HUES48 (cell line): ENCODE data around the gene TRIM37.

Source experiments
- H3K27ac ChIP-seq: one replicate; pipeline ENCODE4 v1.7.0; 2013; ENCODE audit warnings: low read depth, low read length, inconsistent platforms
- H3K27me3 ChIP-seq: 2 replicates; pipeline ENCODE4 v1.6.1; 2013; ENCODE audit warnings: mild to moderate bottlenecking, low read length; ENCODE audit not compliant: control insufficient read depth, insufficient read depth
- H3K36me3 ChIP-seq: 2 replicates; pipeline ENCODE4 v1.6.1; 2013; ENCODE audit warnings: low read length; ENCODE audit not compliant: control insufficient read depth, insufficient read depth
- H3K4me1 ChIP-seq: 2 replicates; pipeline ENCODE4 v1.6.1; 2013; ENCODE audit warnings: mild to moderate bottlenecking, low read length; ENCODE audit not compliant: control insufficient read depth, insufficient read depth
- H3K4me3 ChIP-seq: 2 replicates; pipeline ENCODE4 v1.5.1; 2013; ENCODE audit warnings: mild to moderate bottlenecking, low read depth, low read length
- H3K9ac ChIP-seq: 2 replicates; pipeline ENCODE4 v1.6.1; 2013; ENCODE audit warnings: mild to moderate bottlenecking, low read depth, low read length, moderate library complexity
- H3K9me3 ChIP-seq: 2 replicates; pipeline ENCODE4 v1.6.1; 2013; ENCODE audit warnings: low read length; ENCODE audit not compliant: control insufficient read depth, insufficient read depth

The TRIM37 gene

GRCh38 chr17:59073972-59074371 lies 32.7 kb downstream of the TRIM37 start:
- H3K9me3 ChIP-seq: no peaks in the 10 kb centered on the region
- H3K27ac ChIP-seq: no peak overlapping the region
- peaks cover 78% of the 10 kb centered on the region for H3K36me3 ChIP-seq
- no peak overlapping the region for H3K9ac ChIP-seq
- H3K4me1 ChIP-seq: no peaks in the 10 kb centered on the region
- H3K27me3 ChIP-seq: no peaks in the 10 kb centered on the region
- H3K4me3 ChIP-seq: no peak overlapping the region

DNA sequence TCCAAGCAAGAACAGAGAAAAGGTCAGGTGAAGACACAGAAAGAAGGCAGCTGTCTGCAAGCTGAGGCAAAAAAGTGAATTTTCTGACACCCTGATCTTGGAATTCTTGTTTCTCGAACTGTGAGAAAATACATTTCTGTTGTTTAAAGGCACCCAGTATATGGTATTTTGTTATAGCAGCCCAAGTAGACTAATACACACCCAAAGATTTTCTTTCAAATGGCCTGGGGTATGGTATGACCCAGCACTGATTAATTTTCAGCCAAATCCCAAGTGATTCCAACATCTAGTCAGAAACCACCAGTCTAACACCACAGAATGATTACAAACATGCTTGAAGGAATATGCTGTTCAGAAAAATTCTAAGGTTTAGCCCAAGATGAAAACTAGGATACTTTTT lies 36.8 kb downstream of the TRIM37 start:
- H3K9me3 ChIP-seq: no peaks in the 10 kb centered on the region
- no peak overlapping the region for H3K4me3 ChIP-seq
- no peaks in the 10 kb centered on the region for H3K4me1 ChIP-seq
- no peak overlapping the region for H3K27ac ChIP-seq
- H3K27me3 ChIP-seq: no peaks in the 10 kb centered on the region
- peaks cover 86% of the 10 kb centered on the region for H3K36me3 ChIP-seq
- no peak overlapping the region for H3K9ac ChIP-seq

- H3K4me1 ChIP-seq: no peaks in the 10 kb centered on the region
- H3K4me3 ChIP-seq: no peak overlapping the region
- no peak overlapping the region for H3K9ac ChIP-seq
- H3K9me3 ChIP-seq: no peaks in the 10 kb centered on the region
- no peak overlapping the region for H3K27ac ChIP-seq
- H3K36me3 ChIP-seq: peaks cover 84% of the 10 kb centered on the region
- H3K27me3 ChIP-seq: no peaks in the 10 kb centered on the region
These were observed 38.9 kb downstream of the TRIM37 start for GRCh38 chr17:59067756-59068155.

GRCh38 chr17:59067340-59067739 lies 39.3 kb downstream of the TRIM37 start:
- H3K27ac ChIP-seq: no peak overlapping the region
- no peaks in the 10 kb centered on the region for H3K27me3 ChIP-seq
- H3K36me3 ChIP-seq: peaks cover 84% of the 10 kb centered on the region
- no peak overlapping the region for H3K9ac ChIP-seq
- no peaks in the 10 kb centered on the region for H3K4me1 ChIP-seq
- H3K9me3 ChIP-seq: no peaks in the 10 kb centered on the region
- H3K4me3 ChIP-seq: no peak overlapping the region

DNA sequence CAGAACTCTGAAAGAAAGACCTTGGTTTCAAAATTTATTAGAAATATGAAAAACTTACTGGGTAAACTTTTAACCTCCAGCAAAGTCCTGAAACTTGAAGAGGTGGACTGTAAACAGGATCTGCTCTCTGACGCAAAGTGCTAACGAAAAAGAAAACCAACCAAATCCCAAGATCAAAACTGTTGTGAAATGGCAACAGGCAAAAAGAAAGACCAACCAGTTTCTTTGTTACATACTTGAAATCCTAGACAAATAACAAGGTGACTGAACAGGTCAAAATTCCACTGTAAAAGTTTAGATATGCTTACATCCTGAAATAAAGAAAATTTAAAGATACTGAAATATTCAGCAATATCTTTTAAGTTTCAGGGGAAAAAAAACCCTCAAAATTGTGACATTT lies 44.2 kb downstream of the TRIM37 start:
- no peaks in the 10 kb centered on the region for H3K9me3 ChIP-seq
- H3K27ac ChIP-seq: no peak overlapping the region
- no peaks in the 10 kb centered on the region for H3K4me1 ChIP-seq
- no peaks in the 10 kb centered on the region for H3K27me3 ChIP-seq
- no peak overlapping the region for H3K9ac ChIP-seq
- H3K4me3 ChIP-seq: no peak overlapping the region
- peaks cover 89% of the 10 kb centered on the region for H3K36me3 ChIP-seq

DNA sequence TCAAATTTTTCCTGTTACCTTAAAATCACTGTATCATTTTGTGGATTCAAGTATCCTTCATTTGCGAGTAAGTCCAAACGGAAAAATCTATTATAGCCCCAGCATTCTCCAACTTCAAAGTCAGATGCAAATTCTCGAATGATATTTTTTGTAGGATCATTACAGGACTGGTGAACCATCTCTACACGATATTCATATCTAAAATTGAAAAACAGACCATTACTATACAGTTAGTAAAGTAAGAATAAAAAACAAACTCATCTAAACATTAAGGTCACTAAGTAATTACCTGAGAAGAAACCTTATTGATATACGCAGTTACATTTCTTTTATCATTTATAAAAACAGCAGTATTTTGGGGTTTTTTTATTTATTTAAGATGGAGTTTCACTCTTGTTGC lies 49.8 kb downstream of the TRIM37 start:
- H3K27me3 ChIP-seq: no peaks in the 10 kb centered on the region
- H3K36me3 ChIP-seq: peaks cover 87% of the 10 kb centered on the region
- no peak overlapping the region for H3K9ac ChIP-seq
- no peaks in the 10 kb centered on the region for H3K4me1 ChIP-seq
- H3K27ac ChIP-seq: no peak overlapping the region
- H3K4me3 ChIP-seq: no peak overlapping the region
- no peaks in the 10 kb centered on the region for H3K9me3 ChIP-seq

- Histone ChIP-seq H3K36me3 (peaks cover 80% of the 10 kb centered on the region), H3K9me3 (no peaks in the 10 kb centered on the region), H3K9ac (no peak overlapping the region), H3K4me1 (no peaks in the 10 kb centered on the region), H3K4me3 (no peak overlapping the region), H3K27ac (no peak overlapping the region), H3K27me3 (no peaks in the 10 kb centered on the region)
These were observed 56.9 kb downstream of the TRIM37 start for GRCh38 chr17:59049798-59050197.

GRCh38 chr17:59047616-59048015 lies 59.1 kb downstream of the TRIM37 start:
- Histone ChIP-seq H3K9ac (no peak overlapping the region), H3K4me1 (no peaks in the 10 kb centered on the region), H3K9me3 (no peaks in the 10 kb centered on the region), H3K27ac (no peak overlapping the region), H3K27me3 (no peaks in the 10 kb centered on the region), H3K4me3 (no peak overlapping the region), H3K36me3 (peaks cover 80% of the 10 kb centered on the region)

DNA sequence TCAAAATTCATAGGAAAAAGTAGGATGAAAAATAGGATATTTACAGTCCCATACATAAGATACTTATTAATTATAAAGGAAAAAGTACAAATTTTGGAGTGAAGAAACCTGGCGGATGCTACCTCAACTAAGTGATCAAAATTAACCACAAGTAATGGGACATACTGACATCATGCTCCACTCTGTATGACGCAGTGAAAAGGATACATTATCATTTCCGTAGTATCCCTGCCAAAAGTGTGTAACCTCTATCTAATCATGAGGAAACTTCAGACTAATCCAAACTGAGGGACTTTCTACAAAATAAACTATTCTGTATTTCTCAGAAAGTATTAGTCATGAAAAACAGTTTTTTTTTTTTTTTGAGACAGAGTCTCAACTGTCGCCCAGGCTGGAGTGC lies 60.5 kb downstream of the TRIM37 start:
- Histone ChIP-seq H3K36me3 (peaks cover 79% of the 10 kb centered on the region), H3K27ac (no peak overlapping the region), H3K27me3 (no peaks in the 10 kb centered on the region), H3K9me3 (no peaks in the 10 kb centered on the region), H3K4me1 (no peaks in the 10 kb centered on the region), H3K4me3 (no peak overlapping the region), H3K9ac (no peak overlapping the region)

- no peaks in the 10 kb centered on the region for H3K9me3 ChIP-seq
- H3K27me3 ChIP-seq: no peaks in the 10 kb centered on the region
- no peak overlapping the region for H3K4me3 ChIP-seq
- H3K4me1 ChIP-seq: no peaks in the 10 kb centered on the region
- H3K27ac ChIP-seq: no peak overlapping the region
- H3K9ac ChIP-seq: no peak overlapping the region
- H3K36me3 ChIP-seq: peaks cover 70% of the 10 kb centered on the region
These were observed 67.9 kb downstream of the TRIM37 start for GRCh38 chr17:59038734-59039133.

DNA sequence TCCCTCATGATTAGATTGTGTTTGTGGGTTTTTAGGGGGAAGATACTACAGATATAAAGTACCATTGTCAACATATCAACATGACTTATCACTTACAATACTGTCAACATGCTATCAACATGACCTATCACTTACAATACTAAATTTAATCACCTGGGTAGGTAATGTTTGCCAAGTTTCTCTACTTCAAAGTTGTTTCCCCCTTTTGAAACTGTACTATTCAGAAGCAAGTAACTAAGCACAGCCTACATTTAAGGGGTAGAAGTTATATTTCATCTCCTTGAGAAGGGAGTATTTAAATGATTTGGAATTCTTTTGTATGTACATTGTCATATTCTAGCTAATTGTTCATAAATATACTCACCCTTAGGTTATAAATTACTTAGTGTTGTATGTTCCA lies 68.7 kb downstream of the TRIM37 start:
- Histone ChIP-seq H3K27ac (no peak overlapping the region), H3K9me3 (no peaks in the 10 kb centered on the region), H3K9ac (no peak overlapping the region), H3K27me3 (no peaks in the 10 kb centered on the region), H3K36me3 (peaks cover 63% of the 10 kb centered on the region), H3K4me1 (no peaks in the 10 kb centered on the region), H3K4me3 (no peak overlapping the region)

DNA sequence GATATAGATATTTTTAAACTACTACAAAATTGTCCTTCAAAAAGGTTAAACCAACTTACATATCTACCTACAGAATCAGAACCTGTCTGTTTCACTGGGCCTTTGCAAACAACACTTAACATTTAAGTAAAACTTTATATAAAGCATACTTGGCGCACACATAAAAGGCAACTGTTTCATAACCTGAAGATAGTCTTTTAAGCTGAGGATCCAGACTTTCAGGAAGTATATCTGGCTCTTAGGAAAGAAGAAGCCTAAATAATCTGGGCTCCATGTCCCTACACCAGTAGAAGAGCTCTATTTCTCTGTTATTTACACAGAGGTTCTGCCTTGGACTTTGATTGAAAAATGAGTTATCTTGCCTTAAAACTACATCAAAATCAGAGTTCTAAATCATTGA lies 75.9 kb downstream of the TRIM37 start:
- no peaks in the 10 kb centered on the region for H3K4me1 ChIP-seq
- no peak overlapping the region for H3K27ac ChIP-seq
- H3K4me3 ChIP-seq: no peak overlapping the region
- H3K9me3 ChIP-seq: no peaks in the 10 kb centered on the region
- no peak overlapping the region for H3K9ac ChIP-seq
- H3K27me3 ChIP-seq: no peaks in the 10 kb centered on the region
- H3K36me3 ChIP-seq: peaks cover 53% of the 10 kb centered on the region
